ENCODE measurements around the gene SPEF2.

SPEF2 gene

DNA sequence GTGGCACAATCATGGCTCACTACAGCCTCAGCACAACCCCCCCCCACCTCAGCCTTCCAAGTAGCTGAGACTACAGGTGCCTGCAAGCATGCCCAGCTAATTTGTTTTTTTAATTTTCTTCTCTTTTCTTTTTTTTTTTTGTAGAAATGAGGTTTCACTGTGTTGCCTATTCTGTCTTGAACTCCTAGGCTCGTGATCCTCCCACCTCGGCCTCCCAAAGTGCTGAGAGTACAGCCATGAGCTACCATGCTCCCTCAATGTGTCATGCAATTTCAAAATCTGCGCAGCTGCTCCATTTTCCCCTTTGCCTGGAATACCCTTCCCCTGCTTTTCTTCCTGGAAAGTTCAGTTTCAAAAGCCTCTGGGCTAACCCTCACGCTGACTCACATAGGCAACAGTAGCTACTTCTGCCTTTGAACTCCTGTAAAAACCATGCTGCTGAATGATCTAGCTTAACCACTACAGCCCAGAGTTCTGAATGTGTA lies 168.0 kb downstream of the SPEF2 start:
- DNase-seq = no peak

DNA sequence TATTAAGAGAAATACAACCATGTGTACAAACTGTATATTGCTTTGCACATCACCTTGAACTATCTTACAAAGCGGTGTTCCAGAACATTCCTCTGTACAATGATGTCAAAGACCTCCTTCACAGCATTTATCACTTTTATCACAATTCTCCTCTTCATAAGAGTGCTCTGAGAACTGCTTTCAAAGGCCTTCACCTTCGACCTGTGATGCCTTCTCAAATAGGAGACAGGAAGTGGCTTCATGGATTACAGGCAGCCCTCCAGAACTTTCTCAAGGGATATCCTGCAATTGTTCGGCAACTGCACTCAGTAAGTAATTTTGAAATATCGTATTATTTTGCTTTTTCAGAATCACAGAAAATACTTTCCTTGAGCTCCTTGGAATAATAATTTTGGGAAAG lies 171.1 kb downstream of the SPEF2 start:
- DNase-seq = no peak

DNA sequence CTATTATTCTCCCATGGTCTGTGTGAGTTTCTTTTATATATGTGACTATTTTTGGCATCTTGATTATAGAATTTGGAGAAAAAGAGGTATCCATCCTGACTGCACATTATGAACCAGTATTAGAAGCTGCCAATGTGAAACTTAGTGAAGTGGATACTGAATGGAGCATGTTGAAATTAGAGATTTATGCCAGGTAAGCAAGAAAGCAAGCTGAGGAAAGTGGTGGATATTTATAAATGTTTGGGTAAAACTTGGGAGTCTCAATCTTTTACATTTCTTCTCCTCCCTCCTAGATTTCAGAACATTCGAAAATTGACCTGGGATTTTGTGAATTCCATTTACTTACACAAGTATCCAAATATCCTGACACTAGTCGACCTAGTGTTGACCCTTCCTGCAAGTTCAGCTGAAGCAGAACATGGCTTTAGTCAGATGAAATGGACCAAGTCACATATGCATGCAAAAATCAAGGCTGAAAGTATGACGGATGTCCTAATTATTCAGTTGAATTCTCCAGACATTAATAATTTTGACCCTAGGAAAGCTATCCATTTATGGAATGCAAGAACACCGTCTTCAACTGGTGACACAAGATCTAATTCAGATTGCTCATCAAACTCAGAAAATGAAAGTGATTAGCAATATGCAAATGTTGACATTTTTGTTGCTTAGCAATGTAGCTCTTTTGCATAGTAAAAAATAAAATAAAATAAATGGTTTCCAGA lies 172.2 kb downstream of the SPEF2 start:
- DNase-seq = no peak

DNA sequence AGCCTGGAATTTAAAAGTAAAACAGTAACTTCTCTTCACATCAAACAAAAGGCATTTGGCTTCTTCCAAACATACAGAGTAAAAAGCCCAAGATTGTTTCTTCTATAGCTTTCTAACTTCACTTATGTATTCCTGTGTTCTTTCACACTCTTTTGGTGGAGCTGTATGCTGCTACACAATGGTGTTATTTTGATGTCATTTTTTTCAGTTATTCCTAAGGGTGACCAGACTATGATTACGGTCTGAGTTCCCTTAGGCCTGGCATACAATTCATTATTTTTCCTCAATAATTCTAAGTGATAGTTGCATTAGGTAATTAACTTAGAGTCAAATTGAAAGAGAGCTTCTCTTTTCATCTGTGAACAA lies 172.8 kb downstream of the SPEF2 start:
- no peak for DNase-seq

DNA sequence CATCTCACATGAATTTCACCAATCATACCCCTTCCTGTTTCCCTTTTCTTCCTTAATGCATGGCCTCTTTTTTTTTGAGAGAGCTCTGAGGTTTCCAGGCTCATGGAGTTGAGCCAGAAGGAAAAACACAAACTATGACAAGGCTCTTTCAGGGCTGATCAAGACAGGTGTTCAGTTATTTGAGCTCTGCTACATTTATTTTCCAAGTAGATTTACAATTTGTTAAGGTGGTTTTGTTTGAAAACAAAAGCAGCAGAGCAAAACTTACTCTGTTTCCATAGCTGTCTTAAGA lies 176.6 kb downstream of the SPEF2 start:
- DNase-seq = no peak

DNA sequence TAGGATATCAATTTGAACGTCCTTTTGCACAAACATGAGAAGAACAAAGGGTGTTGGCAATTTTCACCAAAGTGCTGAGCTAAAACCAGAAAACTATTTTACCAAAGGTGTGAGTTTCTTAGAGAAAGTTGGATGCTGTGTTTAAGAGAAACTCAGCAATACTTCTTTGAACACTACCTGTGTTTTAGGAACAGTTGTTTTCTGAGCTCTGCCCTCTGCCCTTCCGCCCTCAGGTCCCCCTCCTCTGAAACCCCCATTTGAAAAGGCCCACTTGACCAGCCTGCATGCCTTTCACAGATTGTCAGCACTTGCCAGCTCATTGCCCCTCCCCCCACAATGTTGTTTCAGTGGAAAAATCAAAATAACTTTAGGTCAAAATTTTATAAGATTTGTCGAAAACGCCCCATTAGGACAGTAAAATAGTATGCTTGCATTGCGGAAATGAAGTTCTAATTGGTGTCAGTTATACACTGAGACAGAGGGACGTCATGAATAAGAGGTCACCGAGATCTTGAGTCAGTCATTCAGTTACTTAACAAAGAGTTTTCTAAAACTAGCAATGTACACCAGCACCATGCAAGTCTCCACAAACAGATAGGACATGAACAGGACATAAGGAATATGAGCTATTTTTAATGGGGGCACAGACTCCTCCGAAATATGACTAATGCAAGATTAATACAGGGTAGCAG lies 177.2 kb downstream of the SPEF2 start:
- DNase-seq = no peak

DNA sequence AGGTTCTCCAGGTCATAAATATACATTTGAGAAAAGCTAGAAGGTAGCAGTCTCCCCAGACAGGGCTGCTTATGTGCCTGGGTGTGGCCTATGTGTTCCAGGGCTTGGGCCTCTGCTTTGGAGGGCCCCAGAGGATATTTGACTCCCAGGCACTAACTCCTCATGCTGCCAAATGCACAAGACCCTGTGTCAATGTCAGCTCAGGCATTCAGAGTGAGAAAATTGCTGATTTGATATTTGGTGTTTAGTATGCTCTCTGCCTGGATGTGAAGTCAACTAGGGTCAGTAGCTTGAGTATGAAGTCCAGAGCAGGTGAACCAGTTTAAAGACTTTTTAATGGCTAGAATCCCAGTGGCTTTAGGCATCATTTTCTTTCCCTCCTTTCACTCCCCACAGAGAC lies 181.5 kb downstream of the SPEF2 start:
- DNase-seq = no peak

DNA sequence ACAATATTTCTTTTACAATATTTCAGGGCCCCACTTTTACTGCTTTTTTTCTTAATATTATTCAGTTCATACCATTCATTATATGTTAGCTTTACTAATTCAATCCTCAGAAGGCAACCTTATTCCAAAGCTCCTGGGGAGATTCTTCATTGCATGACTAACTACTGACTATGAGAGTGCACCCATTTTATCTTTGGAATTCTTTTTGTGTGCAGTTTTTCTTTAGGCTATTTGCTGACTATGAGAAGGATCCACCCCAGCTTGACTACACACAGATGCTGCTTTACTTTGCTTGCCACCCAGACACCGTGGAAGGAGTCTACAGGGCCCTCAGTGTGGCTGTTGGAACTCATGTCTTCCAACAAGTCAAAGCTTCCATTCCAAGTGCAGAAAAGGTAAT lies 182.1 kb downstream of the SPEF2 start:
- DNase-seq = no peak

DNA sequence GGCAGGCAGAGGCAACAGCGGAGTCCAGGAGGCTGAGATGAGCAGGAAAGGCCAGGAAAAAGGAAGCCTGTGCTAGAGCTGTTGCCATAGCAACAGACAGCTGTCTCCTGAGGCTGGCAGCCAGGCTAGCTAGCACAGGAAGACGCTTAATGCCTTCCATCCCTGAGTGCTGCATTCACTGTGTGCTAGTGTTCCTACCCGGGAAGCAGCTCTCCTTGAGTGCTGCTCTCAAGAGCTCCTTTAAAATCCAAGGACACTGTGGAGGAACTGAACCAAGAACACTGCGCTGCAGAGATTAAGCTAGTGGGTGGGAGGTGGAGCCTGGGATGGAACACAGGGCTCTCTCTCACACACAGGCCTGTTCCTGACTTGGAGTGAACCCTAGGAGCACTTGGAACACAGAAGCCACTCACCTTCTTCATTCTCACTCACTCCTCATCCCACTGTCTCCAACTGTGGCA lies 185.6 kb downstream of the SPEF2 start:
- DNase-seq = no peak

DNA sequence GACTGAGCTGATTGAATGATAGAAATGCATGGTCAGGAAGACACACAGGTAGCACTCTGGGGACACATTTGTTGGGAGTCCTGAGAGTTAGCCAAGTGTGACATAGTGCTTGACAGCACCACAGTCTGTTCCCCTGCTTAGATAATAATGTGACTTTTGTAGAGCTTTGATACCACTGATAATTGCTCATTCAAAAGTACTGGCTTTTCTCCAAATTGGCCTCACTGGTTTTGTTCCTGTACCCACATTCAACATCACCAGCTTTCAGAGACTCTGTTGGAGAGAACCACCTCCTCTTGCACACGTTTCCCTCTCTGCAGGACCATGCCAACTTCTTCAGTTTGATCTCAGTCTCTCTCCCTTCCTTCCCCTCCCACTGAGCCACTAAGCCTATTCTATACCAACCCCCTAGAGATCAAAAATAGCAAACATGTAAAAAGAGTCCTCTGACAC lies 186.6 kb downstream of the SPEF2 start:
- no peak for DNase-seq

DNA sequence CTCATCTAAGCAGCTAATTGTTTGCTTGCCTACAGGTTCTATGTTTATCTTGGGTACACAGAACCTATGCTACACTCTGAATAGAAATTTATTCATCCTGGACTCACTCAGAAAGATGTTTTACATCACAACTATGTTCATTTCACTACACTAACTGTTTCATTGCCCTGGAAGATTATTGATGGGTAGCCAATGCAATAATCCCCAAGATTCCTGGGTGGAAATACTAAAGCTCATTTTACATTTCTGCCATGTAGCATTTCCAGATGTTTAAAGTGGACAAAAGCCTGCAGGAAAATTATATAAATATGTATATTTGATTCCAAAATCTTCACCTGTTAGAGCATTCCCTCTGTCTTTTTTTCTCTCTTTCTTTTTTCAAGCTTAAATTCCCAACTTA lies 187.2 kb downstream of the SPEF2 start:
- DNase-seq = no peak

DNA sequence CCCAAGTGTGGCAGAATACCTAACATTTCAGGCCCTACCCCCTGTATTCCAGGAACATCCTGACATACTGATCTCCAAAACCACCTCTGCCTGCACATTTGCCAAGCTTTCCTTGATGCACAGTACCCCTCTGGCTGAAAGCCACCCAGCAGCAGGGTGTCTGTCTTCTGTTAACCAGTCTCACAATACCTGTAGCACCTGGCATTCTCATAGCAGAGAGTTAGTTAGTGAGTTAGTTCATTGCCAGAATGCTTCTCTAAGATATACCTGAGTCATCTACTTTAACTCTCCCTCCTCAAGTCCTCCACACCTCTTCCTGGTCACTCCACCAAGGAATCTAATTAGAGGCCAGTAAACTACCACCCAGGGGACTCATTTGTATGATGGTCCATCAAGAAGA lies 192.9 kb downstream of the SPEF2 start:
- no peak for DNase-seq

DNA sequence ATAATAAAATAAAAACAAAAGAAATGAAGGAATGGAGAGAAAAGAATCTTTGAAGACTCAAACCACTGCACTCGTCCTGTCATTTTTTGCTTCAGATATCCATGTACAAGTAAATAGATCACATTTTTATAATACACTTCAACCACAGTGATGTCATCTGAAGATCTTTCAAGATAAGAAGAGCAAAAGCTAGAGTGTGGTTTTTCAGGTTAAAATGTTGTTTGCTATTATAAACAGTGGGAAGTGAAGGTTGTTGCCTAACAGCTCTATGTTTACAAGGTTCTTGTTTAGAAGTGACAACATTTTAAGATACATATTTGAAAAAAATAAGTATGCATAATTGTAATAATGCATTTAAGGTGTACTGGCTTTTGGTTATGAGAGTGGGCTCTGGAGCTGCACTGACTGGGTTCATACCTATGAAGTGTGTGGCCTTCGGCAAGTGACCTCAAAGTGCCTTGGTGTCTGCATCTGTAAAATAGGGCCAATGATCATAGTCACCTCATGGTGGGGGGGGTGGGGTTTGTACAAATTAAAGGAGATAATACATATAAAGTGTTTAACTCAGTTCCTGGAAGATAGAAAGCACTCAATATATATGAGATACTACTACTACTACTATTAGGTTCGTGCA lies 193.6 kb downstream of the SPEF2 start:
- no peak for DNase-seq

DNA sequence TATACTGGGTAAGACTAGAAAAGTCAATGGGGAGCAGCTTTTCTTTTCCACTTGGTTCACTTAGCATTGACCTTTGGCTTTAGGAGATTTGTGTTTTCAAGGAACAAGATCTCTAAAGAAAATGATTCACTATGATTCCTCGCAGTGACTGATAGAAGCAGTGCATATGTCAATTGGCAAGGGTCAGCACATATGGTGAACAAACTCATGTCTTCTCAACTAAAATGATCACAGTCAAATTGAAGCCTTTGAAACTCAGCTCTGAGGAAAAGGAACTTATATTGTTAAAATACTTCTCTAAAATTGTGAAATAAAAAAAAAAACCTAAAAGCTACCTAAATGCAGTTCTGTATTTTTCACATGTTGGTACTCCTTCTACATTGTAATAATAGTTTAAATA lies 195.9 kb downstream of the SPEF2 start:
- DNase-seq = no peak

DNA sequence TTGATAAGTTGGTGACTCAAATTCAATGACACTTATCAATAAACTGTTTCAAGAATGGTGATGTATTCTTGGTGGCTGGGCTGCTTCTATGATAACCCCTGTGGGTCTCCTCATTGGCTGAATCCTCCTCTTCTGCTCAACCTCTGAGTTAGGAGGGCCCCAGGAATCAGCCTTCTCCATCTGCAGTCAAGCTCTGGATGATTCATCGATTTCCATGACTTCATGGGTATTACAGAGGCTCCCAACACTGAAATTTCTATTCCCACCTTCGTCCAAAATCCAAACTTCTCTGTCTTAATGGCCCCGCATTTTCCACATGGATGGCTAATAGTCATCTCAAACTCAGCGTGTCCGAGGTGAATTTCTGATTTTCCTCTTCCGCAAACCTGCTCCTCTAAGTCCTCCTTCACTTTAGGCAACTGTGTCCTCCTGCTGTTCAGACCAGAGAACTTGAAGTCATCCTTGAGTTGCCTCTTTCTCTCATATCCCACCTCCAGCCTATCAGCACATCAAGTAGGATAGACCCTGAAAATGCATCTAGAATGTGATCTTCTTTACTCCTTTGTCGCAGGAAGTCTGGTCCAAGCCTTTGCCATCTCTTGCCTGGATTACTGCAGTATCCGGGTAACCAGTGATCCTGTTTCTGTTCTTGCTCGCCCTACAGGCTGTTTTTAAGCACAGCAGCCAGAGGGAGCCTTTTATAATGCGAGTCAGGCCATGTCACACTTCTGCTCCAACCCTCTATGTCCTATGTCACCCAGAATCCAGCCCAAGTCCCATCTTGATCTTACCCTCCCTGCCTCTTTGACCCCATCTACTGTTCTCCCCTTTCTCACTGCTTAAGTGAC lies 197.7 kb downstream of the SPEF2 start:
- no peak for DNase-seq

DNA sequence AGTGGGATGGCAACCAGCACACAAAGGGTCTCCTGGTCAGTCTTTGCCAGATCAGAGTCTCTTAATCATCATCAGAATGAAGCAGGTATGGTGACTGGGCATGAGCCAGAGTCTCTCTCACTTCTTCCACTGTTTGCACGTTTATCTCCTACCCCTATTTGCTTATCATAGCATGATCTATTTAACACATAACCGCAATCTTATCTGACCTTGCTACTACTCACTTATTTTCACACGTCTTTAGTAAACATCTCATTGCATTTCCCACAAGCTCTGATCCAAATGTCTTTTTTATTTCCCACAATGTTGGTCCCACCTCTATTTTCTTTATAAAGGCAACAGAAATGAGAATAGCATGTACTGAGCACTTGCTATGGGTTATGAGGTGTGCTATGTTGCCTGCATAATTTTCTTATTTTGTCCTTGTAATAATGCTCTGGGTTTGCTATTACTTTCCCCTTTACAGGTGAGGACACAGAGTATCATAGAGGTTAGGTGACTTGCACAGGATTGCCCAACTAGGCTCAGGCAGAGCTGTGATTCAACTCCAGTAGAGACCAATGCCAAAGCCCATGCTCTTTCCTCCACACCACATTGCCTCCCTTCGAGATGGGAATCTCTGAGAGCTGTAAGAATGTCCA lies 199.3 kb downstream of the SPEF2 start:
- no peak for DNase-seq

DNA sequence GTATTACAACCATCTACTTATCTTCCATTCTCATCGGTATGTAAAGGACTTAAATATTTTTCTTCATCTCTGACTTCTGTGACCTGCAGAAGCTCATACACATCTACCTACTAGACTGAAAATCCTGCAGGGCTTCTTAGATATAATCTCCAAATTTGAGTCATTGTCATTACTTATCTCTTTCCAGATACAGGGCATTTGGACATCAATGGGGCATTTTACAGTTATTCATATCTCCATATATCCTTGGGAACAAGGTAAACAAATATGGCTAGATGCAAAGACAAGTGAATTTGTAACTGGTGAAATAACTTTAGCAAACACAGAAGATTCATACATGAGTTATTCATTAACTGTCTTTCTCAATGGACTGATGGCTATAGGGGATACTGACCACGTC lies 201.4 kb downstream of the SPEF2 start:
- DNase-seq = no peak

DNA sequence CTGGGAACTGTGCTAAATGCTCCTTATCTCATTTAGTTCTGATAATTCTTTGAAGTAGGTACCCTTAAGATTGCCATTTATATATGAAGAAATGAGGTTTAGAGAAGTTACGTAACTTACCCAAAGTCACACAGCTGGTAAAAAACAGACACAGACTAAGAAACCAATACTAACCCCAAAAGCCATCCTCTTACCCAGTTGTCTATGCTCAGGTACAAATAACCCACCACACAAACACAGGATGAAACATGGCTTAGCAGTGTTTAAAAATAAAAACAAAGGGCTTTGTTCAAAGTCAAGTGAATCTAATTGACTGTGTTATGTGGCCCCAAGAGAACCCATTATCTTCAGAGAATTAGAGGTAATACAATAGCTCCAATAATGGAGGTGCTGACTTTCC lies 202.0 kb downstream of the SPEF2 start:
- no peak for DNase-seq

DNA sequence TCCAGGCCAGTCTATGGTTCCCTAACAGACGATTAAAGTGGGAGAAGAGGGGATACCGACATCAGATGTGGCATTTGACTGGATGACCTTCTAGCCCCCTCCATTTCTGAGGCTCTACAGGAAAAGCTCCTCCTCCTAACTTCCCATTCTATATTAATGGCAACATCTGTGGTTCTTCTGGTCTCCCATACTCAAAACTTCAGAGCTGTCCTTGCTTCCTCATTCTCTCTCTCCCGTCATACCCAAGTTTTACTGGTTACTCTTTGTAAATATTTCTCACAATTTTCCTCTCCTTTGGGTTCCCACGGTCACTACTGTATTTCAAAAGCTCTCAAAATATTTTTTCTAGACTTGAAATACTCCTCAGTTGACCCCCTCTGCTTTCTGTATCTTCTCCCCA lies 203.1 kb downstream of the SPEF2 start:
- no peak for DNase-seq

DNA sequence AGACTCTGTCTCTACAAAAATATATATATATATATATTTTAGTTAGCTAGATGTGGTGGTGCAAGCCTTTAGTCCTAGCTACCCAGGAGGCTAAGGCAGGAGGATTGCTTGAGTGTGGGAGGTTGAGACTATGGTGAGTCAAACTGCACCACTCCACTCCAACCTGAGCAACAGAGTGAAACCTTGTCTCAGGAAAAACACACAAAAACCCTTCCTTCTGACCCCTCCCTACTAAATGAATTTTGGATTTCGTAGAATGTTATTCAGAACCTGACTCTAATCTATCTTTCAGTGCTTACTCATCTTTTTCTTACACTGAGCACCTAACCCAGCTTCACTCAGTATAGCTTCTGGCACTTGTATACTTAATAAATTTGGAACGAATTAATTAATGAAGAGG lies 203.8 kb downstream of the SPEF2 start:
- DNase-seq = no peak

DNA sequence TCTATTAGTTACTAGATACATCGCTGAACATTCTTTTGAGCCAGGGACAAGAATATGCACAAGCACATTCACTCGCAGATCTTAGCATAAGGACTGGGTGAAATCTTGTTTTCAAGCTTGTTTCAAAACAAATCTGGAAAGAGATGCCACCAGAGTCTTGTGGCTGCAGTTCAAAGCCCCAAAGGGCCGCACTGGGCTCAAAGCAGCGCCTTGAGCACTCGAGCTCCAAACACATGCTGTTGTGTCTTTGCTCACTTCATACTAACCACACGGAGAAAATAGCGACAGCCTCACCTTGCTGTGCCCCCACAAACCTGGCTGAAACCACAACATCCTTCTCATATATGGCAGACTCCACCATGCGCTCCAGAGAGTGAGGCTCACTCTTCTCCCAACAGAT lies 204.8 kb downstream of the SPEF2 start:
- peak; percentile 50 for DNase-seq

DNA sequence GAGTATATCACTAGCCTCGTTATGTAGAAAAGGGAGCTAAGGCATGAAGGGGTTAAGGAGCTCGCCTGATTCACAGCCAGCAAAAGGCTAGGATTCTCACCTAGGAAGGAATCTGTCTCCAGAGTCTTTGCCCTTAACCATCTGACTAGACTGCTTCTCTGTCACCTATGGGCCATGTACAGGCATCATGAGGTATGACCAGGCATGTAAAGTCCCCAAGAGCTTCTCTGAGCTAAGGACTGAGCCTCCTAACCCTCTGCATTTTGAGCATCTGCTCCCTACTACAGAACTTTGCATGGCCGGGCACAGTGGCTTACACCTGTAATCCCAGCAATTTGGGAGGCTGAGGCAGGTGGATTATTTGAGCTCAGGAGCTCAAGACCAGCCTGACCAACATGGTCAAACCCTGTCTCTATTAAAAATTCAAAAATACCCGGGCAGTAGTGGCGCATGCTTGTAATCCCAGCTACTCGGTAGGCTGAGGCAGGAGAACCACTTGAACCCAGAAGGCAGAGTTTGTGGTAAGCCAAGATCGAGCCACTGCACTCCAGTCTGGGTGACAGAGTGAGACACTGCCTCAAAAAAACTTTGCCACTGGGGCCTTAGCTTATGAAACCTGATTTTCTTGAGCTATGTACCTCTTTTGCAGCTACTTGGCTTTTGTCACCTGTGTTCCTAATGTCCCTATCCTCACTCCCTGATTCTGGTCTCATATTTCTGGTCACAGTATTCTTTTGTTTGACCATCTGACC lies 205.9 kb downstream of the SPEF2 start:
- DNase-seq = no peak
